CD4-positive, alpha-beta T cell treated with Interleukin-2 at 100 ng/mL for 4 hours (primary cell): ENCODE data around the gene AEBP1.

Source experiments
- DNase-seq: peaks from one replicate; pipeline ENCODE4 v3.0.0-alpha.2; 2020; ENCODE audit warnings: low spot score

The AEBP1 gene

GRCh38 chr7:44084701-44085100 is 19.4 kb upstream of the AEBP1 start:
- DNase-seq, result no peak

GRCh38 chr7:44085546-44085945 is 18.6 kb upstream of the AEBP1 start:
- no peak for DNase-seq

GRCh38 chr7:44086627-44087026 is 17.5 kb upstream of the AEBP1 start:
- DNase-seq, result no peak

GRCh38 chr7:44087911-44088838 is 16.0 kb upstream of the AEBP1 start:
- no peak for DNase-seq

DNA sequence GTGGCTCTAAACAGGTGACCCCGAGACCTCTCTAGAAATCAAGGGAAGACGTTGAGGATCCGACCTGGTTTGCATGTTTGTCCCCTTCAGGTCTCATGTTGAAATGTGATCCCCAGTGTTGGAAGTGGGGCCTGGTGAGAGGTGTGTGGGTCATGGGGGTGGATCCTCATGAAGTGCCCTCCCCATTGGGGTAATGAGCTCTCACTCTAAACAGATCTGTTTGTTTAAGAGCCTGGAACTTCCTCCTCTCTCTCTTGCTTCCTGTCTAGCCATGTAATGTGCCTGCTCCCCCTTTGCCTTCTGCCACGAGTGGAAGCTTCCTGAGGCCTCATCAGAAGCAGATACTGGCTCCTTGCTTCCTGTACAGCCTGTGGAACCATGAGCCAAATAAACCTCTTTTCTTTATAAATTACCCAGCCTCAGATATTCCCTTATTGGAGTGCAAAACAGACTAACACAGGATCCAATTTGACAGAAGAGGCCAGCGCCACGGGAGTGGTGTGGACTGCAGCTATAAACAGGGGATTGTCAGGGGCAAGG is 11.0 kb upstream of the AEBP1 start:
- DNase-seq, result no peak

GRCh38 chr7:44094365-44094764 is 9.8 kb upstream of the AEBP1 start:
- DNase-seq, result no peak

GRCh38 chr7:44094883-44095592 is 9.1 kb upstream of the AEBP1 start:
- no peak for DNase-seq

GRCh38 chr7:44095781-44096180 is 8.4 kb upstream of the AEBP1 start:
- DNase-seq, result no peak

DNA sequence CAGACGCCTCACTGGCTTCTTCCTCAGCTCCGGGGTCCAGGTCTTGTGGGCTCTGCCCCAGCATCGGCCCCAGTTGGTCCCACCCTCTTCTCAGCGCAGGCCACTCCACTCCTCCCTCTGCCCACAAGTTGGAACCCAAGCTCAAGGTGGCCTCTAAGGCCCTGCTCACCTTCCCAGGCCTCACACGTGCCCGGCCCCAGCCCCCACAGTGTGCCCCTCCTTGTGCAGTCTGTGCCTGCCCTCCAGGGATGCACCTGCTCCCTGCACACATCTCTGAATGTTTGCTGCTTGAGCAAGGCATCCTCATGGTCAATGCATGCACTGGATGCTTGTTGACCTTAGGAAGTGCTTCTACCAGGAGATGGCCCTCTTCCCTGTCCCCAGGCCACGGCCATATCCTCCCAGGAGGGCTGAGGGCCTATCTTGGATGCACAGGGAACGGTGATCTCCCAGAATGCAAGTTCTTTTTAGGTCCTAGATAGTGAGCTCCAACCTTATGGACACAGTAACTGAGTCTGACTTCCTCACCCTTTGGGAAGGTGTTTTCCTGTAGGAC is 7.7 kb upstream of the AEBP1 start:
- no peak for DNase-seq

GRCh38 chr7:44097064-44097932 is 6.8 kb upstream of the AEBP1 start:
- no peak for DNase-seq

GRCh38 chr7:44098092-44099068 is 5.8 kb upstream of the AEBP1 start:
- no peak for DNase-seq

GRCh38 chr7:44099669-44100068 is 4.5 kb upstream of the AEBP1 start:
- DNase-seq, result no peak

DNA sequence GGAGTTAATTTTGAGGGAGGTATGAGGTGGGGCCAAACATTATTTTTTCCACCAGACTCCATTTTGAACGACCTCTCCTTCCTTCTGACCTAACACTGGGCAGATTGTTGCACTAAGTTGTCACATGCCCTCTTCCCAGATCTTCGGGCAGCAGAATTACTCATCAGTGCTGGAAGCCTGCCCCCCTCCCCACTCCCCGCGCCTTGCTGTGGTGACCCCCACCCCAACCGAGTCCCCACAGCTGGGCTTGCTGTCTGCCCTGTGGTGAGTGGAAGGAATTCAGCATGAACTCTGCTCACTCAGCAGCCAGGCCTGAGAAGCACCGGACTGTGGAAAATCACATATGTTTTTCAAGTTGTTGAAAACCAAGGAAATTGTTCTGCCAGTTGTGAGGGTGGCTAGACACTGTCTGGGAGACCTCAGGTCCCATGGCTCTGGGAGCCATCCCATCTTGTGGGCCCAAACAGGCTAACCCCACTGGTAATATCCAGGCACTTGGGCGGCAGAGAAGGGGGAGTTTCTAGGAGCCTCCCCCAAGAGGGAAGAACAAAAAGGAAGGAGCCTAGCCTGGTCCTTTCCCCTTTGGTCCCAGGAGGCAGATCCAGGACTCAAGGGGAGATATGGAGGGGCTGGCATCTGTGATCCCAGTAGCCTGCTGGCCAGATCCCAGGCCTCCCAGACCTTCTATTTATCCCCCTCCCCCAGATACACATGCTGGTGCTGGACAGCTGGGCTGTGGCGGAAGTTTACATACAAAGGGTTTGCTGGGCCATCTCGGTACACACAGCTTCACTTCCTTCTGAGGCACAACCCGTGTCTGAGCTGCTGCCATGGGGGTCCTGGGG is 3.5 kb upstream of the AEBP1 start:
- DNase-seq, result no peak

DNA sequence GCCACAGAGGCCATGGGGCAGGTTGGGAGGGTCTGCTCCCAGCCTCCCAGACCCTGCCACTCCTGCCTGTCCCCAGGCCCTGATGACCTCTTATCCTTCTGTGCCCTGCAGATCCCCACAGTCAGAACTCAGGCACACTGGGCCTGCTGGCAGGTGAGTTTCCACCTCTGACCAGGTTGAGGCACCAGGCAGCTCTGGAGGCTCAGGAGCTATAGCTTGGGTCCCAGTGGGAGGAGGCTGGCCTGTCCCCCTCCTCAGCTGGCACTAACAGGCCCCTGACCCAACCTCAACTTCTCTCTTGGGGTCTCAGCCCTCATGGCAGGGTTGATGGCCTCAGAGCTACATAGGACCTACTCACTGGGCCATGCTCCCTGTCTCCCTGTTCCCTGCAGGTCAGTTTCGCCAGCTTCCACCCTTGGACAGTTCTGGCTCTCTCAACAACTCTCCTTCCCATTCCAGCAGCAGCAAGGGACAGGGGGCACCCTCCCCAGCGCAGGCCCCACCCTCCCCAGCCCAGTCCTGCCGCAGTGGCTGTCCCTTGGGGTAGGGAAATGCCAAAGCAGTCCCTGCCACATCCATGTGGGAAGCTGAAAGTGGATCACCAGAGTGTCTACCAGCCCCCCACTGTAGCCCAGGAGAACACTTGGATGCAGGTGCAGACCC is 2.7 kb upstream of the AEBP1 start:
- no peak for DNase-seq

- DNase-seq, result no peak
Measured at GRCh38 chr7:44101966-44102845, 1.9 kb upstream of the AEBP1 start.

GRCh38 chr7:44102846-44103565 is 1.1 kb upstream of the AEBP1 start:
- DNase-seq, result no peak

GRCh38 chr7:44103566-44103922 is 601 bp upstream of the AEBP1 start:
- DNase-seq, result no peak
